Ishikawa (cell line): ENCODE data around the gene LIMCH1.

Source experiments
- CEBPB ChIP-seq: IDR thresholded peaks from 2 replicates; pipeline ENCODE4 v1.6.1; 2012
- CREB1 ChIP-seq: IDR thresholded peaks from 2 replicates; pipeline ENCODE4 v1.6.1; 2012; ENCODE audit warnings: low read depth
- FOXM1 ChIP-seq: IDR thresholded peaks from 2 replicates; pipeline ENCODE4 v1.6.1; 2012; ENCODE audit warnings: low read depth, borderline replicate concordance
- RAD21 ChIP-seq: IDR thresholded peaks from 2 replicates; pipeline ENCODE4 v1.6.1; 2012; ENCODE audit warnings: low read depth
- TAF1 ChIP-seq: IDR thresholded peaks from 2 replicates; pipeline ENCODE4 v1.6.1; 2012; ENCODE audit warnings: low read depth, mild to moderate bottlenecking
- TF ChIP-seq, protein P1 (sequence below): IDR thresholded peaks from 2 replicates; pipeline ENCODE4 v1.6.1; 2012

DNA sequence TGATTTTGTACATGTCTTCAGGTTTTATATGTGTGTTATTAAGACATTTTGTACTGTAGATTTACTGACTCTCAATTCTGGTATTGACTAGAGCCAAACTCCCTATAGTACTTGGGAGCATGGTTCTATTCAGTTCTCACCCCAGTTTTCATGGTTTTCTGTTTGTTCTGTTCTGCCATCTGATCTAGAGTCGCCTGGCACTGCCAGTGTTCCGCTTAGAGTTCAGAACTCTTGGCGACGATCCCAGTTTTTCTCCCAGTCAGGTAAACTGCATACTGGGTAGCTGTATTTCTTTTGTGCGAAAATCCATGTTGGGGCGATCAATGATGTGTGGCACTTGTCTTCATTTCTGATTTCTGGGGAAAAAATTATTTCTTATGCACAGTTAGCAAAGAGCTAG lies 132.6 kb downstream of the LIMCH1 start:
- TF ChIP-seq, protein P1, sequence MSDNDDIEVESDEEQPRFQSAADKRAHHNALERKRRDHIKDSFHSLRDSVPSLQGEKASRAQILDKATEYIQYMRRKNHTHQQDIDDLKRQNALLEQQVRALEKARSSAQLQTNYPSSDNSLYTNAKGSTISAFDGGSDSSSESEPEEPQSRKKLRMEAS = no peak
- TF ChIP-seq CEBPB = no peak
- TF ChIP-seq TAF1 = no peak
- TF ChIP-seq FOXM1 = no peak
- no peak for TF ChIP-seq CREB1
- TF ChIP-seq RAD21 = no peak
